Fibroblast of skin of left quadriceps (primary cell): ENCODE results near the gene NAA80.
"Not testable (repeated sequence)": the region's sequence is repeated elsewhere in the genome, so short reads cannot be mapped to it uniquely, and the experiment has no call there.

Experiments used
- DNase-seq, 2 experiments: peaks; one replicate each; pipeline ENCODE4 v3.0.0-alpha.2; 2013; ENCODE audit warnings: low read depth in 2 of 2

Gene NAA80

GRCh38 chr3:50290161-50290641, 9.0 kb downstream of the NAA80 start:
- DNase-seq, result no peak

GRCh38 chr3:50289130-50289529, 10.1 kb downstream of the NAA80 start:
- DNase-seq, result no peak

DNA sequence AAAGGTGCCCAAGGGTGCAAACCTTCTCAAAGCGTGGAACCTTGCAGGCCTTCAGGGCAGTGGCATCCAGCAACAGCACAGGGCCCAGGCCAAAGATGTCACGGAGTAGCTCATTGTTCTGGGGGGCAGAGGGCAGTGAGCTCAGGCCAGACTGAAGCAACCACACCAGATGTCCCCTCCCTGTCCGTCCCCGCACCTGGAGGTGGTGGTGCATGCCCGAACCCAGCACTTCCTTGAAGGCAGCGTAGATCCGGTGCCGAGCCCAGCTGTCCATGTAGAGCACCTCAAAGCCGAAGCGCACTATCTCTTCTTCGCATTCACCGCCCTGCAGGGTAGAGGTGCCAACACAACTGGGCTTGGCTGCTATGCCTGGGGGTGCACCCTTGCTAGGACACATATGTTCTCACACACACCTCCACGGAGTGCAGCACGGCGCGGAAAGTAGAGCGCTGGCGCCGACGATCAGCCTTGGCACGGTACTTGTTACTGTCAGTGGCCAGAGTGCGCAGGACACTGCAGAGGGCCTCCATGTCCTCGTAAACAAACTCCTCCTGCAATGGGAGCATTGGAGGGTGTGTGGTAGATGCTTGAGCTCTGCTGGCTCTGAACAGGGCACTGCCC, 10.7 kb downstream of the NAA80 start:
- DNase-seq, result no peak

DNA sequence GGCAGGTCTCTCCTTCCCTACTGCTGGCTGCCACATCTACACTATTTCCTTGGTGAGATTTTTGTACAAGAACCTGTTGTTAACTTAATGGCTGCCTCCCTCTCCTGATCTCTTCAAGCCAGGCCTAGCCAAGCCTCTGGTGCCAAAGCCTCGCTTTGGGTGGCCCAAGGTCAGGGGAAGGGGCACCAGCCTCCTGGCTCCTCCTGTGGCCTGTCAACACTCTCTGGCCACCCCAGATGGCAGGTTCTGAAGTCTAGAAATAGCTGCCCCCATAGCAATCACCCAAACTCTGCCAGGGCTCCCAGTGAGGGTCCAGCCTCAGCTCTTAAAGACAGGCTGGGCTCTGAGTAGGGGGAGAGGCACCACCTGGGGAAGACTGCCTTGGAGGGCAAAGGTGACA, 11.9 kb downstream of the NAA80 start:
- no peak for DNase-seq

GRCh38 chr3:50286322-50287227, 12.6 kb downstream of the NAA80 start:
- DNase-seq, result no peak

DNA sequence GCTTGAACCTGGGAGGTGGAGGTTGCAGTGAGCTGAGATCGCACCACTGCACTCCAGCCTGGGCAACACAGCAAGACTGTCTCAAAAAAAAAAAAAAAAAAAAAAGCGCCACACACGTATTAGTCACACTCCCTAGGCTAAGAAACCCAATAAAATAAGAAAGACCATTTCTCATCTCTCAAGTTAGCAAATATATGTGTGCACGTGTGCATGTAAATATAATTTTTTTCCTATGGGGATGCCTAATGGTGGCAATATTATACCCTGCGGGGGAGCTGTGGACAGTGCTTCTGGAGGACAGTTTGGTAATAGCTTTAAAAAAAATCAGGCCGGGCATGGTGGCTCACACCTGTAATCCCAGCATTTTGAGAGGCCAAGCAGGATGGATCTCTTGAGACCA, 15.1 kb downstream of the NAA80 start:
- DNase-seq, result not testable (repeated sequence)

DNA sequence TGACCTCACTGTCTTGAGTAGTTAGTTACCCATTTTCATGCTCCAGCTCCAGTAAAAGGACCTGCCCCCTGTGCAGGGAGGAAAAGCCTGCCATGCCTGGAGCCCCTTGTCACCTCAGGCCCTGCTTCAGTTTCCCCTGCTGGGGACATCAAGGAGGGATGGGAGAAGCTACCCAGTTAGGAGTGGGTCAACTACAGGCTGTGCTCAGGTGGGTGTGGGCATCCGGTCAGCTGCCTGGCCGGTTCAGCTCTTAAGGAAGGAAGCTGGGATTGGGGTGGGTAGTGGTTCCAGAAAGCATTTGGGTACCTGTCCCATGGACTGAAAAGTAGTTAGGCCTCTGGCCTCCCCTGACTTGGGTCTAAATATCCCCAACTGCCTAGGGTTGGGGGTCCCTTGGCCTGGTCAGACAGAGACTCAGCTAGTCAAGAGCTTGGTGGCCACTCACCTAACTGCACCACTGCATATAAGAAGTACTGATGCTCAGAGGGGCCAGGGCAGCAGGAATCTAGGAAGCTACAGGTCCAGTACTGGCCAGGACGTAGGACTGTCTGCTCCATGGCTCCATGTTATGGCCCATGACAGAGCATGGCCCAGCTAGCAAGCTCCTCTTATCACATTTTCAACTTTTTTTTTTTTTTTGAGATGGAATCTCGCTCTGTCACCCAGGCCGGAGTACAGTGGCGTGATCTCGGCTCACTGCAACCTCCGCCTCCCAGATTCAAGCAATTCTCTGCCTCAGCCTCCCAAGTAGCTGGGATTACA, 19.8 kb downstream of the NAA80 start:
- DNase-seq, result no peak

- DNase-seq, result no peak
These were observed 20.4 kb downstream of the NAA80 start, which contains the start of gene LSMEM2 for GRCh38 chr3:50278880-50279224. TSS of gene LSMEM2 (plus strand) at chr3:50279087. CDS start at chr3:50279114, 27 bp downstream.

DNA sequence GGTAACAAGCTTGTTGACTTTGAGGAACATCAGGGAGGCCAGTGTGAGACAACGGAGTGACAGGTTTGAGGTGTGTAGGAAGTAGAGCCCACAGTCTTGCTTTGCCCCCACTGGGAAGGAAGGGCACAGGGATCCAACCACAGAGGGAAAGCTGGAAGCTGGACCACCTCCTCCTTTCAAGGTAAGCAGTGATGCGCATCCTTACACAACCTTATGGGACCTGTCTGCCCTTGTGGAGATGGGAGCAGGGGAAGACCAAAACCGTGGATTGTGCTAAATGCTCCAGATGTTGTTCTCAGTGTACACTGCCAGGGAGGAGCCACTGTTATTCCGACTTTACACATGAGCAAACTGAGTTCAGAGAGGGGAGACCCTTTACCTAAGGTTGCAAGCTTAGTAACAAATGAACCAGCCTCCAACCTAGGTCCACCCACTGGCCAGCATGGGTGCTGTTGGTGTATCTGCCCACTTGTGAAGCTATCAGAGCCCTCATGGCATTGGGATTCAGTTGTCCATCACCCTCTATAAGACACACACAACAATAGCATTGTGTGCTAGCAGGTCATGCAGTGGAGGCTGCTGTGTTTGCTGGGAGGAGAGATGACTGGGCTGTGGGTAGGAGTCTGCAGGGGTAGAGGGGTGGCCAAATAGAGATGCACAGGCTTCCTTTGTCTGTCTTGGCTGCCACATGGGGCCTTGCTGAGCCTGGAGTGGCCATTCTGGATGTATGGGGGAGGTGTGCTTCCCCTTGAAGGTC, 20.9 kb downstream of the NAA80 start:
- no peak for DNase-seq

- DNase-seq, result no peak
These were observed 22.5 kb downstream of the NAA80 start for GRCh38 chr3:50276762-50277101.

GRCh38 chr3:50275996-50276761, 23.0 kb downstream of the NAA80 start:
- no peak for DNase-seq

DNA sequence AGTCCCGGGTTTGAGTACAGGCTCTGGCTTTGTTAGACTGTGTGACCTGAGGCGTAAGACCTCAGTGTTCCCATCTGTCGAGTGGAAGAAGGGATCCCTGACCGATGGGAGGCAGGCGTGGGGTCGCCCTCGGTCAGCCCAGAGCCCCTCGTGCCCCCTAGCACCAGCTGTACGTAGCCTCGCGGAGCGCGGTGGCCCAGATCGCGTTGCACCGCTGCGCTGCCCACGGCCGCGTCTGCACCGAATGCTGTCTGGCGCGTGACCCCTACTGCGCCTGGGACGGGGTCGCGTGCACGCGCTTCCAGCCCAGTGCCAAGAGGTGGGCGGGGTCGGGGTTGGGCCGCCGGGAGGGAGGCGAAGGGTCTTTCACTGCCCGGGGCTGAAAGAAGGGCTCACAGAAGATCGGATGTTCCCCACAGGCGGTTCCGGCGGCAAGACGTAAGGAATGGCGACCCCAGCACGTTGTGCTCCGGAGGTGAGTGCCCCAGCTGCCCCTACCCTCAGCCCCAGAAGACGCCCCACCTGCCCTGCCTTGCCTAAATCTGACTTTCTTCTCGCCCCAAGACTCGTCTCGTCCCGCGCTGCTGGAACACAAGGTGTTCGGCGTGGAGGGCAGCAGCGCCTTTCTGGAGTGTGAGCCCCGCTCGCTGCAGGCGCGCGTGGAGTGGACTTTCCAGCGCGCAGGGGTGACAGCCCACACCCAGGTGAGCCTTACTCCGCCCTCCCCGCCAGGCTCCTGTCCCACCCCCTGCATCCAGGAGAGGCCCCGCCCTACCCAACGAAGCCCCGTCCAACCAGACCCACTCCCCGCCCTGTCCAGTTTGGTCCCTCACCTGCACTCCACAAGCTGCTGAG, 23.8 kb downstream of the NAA80 start:
- DNase-seq, result no peak

DNA sequence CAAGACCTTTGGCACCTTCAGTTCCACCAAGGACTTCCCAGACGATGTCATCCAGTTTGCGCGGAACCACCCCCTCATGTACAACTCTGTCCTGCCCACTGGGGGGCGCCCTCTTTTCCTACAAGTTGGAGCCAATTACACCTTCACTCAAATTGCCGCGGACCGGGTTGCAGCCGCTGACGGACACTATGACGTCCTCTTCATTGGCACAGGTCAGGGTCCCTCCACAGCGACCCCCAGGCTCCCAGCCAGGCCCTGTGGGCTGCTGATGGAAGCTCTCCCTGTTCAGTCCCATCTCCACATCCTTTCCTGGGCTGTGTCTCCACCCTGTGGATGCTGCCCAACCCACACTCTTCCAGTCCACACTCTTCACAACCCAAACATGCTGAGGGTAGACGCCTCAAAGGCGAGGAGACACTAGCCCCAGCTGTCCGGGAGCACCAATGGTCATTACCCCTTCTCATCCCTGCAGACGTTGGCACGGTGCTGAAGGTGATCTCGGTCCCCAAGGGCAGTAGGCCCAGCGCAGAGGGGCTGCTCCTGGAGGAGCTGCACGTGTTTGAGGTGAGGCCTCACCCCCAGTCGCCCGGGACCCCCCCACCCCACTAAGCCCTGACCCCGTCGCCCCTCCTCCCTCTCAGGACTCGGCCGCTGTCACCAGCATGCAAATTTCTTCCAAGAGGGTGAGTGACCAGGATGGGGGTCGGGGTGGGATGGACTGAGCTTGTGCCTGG, 24.7 kb downstream of the NAA80 start:
- DNase-seq, result no peak

- no peak for DNase-seq
These were observed 25.5 kb downstream of the NAA80 start for GRCh38 chr3:50273689-50274065.

DNA sequence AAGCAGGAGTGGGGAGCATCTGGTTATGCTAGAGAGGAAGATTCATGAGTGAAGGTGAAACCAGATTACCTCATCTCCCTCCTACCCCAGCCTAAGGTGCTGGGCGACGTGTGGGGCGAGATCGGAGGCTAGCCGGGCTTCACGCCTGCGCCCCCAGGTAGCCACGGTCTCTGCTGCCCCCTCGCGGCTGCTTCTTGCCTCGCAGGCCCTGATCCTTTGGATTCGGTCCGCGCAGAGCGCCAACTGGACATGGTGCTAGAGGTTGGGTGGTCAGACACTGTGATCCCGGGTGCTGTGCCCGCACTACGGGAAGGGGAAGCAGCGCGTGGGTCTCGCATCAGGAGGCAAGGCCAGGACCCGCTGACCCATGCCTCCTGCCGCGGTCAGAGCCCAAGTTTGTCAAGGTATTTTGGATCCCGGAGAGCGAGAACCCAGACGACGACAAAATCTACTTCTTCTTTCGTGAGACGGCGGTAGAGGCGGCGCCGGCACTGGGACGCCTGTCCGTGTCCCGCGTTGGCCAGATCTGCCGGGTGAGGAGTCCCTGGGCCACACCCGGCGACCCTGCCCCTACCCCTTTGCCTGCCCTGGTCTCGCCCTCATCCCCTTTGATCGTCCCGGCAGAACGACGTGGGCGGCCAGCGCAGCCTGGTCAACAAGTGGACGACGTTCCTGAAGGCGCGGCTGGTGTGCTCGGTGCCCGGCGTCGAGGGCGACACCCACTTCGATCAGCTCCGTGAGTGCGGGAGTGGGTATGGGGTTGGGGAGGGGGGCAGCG, 26.1 kb downstream of the NAA80 start:
- peak in 1 of 2 experiments; percentile 27 for DNase-seq

GRCh38 chr3:50272538-50272910, 26.7 kb downstream of the NAA80 start:
- DNase-seq, result not testable (repeated sequence)

- no peak for DNase-seq
These were observed 27.8 kb downstream of the NAA80 start for GRCh38 chr3:50271314-50271936.
